ENCODE data around the gene CHMP2B.

CHMP2B gene, protein sequence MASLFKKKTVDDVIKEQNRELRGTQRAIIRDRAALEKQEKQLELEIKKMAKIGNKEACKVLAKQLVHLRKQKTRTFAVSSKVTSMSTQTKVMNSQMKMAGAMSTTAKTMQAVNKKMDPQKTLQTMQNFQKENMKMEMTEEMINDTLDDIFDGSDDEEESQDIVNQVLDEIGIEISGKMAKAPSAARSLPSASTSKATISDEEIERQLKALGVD

DNA sequence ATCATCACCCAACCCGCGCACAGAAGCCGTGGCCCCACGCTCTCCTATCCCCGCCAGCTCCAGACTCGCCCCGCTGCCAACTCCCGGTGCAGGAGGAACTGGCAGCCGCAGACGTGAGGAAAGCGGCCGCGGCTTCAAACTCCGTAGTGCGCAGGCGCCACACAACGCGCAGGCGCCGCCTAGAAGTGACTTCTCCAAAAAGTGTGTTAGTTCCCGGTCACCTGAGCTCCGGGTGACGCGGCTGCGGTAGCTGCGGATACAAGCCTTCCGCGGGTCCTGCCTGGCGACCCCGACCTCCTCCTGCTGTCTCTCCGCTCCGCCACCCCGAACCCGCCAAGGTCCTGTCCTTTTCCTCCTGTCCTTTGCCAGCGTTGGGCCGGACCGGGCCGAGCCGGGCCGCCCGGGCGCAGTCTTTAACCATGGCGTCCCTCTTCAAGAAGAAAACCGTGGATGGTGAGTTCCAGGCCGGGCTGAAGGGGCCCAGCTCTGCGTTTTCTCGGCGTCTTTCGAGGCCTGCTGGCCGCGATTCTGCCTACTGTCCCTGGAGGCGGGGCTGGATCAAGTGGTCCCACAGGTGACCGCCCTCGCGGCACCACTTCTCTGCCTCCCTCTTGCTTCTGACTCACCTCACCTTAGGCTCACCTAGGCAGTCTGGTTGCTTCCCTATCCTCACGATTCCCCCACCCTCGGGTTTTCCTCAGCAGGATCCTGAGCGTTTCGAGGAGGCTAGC lies at the start of gene CHMP2B:
TSS of gene CHMP2B (plus strand) at position 206 of the 731 bp plus-strand sequence. CDS start at position 420, 214 bp downstream.
- peak; percentile 93 for DNase-seq

DNA sequence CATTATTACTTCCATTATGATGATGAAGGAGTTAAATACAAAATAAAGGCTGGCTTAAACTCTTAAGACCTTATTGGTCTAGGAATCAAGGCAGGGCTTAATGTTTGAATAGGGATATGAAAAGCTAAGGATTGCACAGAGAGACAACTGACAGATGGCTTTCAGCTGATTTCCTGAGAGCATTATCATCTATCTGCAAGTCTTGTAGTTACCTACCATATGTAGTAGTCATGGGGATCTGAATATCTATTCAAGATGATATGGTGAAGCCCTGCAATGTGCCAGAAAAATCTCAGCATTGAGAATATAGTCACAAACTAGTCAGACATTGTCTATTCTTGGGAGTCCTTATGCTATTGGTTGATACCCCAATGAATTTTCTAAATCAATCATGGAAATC lies 47.5 kb upstream of the CHMP2B start:
- no peak for DNase-seq

DNA sequence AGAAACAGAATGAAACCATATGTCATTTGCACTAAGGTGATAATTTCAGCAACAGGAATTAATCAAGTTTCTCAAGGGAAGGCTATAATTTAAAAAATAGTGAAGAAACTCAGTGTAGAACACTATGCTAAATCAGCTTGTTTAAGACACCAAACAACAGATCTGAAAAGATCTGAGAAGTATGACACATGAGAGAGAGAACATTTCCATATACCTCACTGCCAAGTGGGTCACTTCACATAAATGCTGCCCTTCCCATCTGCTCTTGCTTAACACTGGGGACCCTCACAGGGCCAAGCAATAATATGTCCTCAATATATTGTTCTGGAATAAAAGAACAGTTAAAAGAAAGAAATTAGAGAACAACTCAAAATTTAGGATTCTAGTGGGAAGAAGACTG lies 45.6 kb upstream of the CHMP2B start:
- DNase-seq: no peak

DNA sequence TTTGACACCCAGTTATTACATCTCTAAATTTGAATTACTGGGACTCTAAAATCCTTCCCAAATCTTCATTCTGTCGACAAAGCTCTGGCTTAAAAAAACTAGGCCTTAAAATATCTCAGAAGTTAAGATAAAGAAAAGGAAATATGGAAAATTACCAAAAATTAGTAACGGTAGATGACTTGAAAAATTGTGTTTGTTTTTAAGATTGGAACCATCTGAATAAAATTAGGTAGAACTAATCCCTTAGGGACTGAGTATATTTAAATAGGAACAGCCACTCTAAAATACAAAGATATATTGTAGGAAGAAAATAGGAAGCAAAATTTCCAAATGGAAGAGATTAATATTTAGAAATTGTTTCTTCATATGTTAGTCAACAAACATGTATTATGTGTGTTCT lies 45.1 kb upstream of the CHMP2B start:
- no peak for DNase-seq

DNA sequence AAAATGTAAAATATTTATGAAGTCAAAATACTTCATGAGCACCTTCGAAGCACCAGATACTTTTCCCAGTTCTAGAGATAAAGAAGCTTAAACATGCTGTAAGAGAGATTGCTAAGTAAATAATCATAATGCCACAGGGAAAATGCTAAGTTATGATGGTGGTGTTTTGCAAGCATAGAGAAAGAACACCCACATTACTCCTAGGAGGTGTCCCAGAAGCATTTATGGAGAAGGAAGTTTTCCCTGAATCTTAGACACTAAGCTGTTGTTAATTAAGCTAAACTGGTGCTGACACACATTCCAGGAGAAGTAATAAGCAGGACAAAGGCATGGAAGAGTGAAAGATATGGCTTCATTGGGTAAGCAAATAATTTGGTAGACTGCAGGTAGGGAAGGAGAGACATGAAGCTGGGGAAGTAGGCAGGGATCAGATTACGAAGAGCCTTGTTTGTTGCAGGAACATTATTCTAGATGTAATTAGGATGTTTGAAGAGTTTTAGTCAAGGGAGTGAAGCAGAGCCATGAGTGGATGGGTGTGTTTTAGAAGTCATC lies 40.4 kb upstream of the CHMP2B start:
- no peak for DNase-seq

DNA sequence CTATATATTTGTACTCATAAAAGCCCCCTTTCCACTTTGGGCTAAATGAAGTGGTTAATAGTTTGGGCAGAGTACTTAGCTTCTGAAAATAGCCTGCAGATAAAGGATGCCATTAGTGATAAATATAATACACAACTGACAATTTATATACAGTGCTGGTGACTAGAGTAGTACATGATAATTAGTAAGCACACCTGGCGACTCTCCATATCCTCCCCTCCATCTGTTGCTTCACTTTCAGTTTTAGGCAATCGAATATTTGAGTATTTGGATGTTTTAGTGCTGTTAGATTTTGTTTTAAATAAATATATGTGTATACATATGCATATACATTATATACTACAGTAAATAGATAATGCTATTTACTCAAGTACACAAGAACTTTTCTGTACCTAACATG lies 35.9 kb upstream of the CHMP2B start:
- no peak for DNase-seq

DNA sequence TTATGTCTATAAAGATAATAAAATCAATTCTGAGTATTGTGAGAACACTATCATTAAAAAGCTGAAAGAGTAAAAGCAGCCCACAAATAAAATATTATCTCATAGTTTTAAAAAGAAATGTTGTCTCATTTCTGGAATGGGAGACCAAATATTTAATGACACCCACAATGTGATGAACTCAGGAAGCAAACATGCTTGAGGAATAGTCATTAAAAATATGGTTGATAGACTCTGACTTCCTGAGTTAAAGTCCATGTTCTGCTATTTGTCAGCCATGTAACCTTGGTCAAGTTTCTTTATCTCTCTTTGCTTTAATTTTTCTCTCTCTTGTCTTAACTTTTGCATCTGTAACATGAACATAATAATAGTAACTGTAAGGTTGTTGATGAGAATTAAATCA lies 35.5 kb upstream of the CHMP2B start:
- no peak for DNase-seq

DNA sequence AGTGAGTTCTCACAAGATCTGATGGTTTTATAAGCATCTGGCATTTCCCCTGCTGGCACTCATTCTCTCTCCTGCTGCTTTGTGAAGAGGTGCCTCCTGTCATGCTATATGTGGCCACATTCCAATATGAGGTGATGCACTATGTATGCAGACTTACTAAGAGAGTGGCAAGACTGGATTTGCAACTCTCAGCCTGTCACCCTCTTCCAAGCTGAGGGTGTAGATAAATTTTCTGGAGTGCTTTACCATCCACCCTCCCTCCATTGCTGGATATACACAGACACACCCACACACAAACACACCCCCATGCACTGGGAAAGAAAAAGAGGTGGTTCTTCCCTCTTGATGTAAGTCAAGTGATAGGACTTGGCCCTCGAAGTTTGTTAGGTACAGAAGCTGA lies 30.2 kb upstream of the CHMP2B start:
- no peak for DNase-seq

DNA sequence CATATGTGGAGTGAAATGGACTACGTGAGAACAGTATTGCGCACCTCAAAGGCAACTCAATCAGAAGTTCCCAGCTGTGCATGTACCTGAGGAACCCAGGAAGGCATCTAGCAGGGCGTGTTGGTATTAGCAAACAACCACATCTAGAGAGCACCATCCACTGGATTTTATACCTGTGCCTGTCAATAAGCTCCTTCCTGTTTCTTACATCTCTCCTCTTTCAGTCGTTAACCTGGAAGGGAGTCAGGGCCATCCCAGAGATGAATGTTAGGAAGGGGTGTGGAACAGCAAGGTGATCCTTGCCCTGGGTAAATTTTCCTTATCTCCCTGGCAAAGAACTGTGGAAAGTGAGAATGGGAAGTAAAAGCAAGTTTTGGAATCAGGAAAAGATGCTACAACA lies 29.6 kb upstream of the CHMP2B start:
- no peak for DNase-seq

DNA sequence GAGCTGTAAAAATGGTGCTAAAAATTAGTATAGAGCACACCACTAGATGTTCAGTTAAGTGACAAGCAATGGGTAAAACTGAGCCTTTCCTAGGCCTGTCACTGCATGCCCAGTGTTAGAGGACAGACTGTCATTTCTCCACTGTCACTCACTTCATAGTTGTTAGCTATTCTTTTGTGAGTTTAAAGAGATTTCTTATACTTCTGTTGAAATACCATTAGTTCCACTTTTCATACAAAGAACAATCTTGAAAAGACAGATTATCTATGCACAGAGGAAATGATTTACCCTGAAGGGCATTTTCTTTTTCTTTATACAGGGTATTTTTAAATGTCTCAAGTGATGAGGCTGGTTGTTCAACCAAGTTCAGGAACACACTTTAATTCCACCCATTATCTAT lies 28.3 kb upstream of the CHMP2B start:
- DNase-seq: no peak

DNA sequence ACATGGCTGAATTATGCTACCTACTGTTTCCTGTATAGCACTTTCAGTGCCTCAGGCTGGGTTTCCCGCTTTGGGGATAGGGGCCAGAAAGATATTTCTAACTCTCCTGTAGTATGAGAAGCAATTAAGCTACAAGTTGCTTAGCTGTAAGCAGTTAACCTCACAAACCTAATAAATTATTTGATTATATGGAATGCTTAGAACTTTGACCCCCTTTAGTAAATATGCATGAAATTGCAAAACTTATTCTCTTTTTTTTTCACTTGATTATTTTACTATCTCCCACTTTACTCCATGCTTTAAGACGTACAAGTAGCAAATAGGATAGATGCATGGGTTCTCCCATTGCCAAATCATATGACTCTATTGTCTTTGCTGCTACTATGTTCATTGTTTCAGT lies 27.5 kb upstream of the CHMP2B start:
- DNase-seq: no peak

DNA sequence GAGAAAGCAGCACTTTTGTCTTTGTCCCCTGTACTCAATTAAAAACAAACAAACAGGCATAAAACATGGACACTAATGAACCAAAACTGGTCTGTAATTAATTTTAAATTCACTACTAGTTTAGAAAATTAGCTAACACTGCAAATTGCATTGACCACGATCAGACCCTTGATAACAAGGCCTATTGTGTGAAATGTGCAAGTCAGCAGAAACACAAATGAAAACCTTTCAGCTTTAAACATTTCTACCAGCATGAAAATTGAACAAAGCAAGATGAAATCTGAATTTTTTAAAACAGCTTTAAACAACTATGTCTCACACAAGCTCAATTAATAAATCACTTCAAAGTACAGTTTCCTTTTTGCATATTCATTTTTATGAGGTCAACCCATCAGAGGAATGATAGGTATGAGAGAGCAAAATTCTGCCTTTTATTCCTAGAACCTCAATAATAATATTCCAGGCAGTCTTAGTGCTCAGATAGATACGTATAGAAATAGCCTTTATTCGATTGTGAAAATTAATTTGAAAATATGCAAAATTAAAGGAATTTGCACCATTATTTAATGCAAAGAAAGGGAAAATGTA lies 27.0 kb upstream of the CHMP2B start:
- no peak for DNase-seq

DNA sequence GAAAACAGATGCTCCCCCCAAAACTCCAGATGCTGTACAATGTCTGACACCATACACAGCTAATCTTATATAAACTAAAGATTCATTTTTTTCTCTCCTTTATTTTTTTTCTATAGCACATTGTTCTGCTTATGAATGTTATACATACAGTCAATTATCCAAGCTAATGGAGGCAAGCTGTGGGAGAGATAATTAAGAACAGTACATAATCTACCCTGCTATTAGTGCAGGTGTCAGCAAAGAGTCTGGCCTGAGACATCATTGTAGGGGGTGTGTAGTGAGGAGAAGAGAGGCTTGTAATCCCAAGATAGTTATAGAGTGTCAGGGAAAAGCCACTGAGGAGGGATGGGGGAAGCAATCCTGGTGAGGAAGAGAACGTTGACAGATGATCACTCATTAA lies 25.4 kb upstream of the CHMP2B start:
- DNase-seq: no peak

DNA sequence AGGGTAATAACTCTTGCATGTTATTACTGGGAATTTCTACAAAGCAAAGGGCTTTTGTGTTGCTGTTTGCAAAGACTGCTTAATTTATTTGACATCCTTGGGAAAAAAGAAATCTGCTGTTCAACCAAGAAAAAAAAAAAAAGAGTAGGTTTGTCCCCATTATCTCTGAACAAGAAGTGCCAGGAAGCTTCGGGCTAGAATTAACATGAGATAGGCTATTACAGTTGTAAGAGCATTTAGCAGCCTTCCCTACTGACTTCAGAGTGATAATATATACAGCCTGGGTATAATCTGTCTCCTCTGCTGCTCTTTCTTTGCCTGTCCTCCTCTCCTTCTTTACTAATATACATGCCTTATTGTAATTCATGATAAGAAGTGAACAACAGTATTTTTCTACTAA lies 23.3 kb upstream of the CHMP2B start:
- DNase-seq: no peak

DNA sequence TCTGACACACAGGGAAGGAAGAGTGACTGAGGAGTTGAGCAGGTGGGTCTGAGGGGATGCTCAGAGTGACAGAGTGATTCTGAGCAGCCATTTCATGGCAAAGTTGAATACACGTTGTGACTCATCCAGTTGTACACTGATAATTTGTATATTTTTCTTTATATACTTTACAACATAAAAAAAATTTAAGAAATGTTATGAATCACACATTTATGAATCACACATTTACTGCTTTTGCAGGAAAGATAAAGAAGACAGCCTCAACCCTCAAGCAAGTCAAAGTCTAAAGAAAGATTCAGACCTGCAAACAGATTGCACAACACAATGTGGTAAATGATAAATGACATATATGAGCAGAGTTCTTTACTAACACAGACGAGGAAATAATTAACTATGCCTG lies 21.0 kb upstream of the CHMP2B start:
- DNase-seq: no peak

DNA sequence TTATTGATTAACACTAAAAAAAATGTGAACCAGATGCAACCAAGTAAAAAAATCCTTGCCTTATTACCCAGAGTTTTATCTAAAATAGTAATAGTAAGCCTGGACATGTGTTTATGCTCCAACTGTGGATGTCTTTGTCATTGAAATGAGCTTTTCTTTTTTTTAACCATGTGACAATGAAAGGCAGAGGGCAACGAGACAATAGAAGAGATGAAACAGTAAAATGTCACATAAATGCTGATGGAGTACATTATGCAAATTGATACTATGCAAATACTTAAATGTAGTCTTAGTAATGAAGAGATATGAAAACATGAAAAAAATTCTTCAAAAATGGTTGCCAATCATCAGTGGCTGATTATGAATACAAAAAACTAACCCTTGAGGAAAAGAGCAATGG lies 20.5 kb upstream of the CHMP2B start:
- DNase-seq: no peak

DNA sequence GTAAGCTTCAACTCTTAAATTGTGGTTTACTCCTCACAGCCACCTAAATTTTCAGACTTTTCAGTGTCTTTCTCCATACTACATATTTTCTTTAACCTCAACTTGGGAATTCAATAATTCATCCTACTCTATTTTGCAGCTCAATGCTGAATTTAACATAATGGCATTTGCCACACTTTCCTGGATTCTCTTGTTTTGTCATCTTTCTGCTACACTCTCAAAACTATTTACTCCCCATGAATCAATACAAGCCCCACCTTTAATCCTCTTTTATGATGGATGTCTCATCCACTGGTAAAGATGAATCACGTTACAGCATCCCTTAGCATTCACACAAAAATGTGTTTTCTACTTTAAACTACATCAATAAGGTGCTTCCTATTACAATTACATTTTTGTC lies 19.6 kb upstream of the CHMP2B start:
- no peak for DNase-seq

DNA sequence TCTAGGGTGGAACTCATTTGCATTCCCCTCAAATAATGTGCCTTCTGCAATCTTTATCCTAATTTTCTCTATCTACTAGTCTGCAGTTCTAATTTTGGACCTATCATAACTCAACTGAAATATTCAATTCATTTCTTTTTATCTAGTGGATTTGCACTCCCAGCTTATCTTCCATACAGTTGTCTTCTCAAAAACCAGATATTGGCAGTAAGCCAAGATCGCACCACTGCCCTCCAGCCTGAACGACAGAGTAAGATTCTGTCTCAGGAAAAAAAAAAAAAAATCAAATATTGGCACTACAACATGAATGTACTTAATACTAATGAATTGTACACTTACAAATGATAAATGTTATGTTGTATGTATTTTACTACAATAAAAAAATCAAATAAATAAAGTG lies 18.0 kb upstream of the CHMP2B start:
- no peak for DNase-seq

DNA sequence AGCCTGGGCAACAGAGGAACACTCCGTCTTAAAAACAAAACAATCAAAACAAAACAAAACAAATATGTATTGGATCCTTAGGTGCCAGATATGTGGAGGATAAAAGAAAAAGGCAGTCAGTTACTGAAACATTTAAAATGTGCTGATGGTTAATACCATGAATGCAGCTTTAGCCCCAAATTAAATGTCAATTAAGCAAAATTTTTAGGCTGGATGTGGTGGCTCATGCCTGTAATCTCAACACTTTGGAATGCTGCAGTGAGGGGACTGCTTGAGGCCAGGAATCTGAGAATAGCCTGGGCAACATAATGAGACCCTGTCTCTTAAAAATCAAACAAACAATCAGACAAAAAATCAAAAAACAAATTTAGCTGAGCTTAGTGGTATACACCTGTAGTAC lies 8.5 kb upstream of the CHMP2B start:
- no peak for DNase-seq

DNA sequence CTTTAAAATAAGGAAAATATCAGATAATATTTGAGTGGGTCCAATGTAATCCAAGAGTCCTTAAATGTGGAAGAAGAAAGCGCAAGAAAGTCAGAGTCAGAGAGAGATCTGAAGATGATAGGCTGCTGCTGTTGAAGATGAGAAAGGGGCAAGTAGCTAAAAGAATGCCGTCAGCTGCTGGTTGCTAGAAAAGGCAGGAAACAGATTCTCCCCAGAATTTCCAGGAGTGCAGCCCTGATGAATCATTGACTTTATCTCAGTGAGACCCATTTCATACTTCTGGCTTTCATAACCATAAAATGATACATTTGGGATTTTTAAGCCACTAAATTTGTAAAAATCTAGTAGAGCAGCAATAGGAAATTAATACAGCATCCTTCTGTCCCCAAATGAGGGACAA lies 7.5 kb upstream of the CHMP2B start:
- DNase-seq: no peak

DNA sequence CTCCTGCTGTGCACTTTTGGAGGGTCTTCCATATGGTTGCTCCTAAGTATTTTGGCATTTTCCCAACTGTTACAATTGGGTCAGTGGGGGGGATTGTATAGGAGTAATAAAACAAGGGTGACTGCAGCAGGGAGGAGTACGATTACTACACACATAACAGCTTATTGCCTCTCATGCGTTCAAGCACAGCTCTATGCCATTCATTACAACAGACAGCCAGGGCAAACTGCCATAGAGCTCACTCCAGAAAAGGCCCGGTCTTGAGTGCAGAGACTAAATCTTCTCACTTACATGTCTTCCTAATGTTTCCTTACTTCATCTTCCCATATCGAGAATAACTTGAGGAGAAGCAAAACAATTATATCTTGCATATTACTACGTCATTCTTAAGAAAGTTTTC lies 1.4 kb upstream of the CHMP2B start:
- DNase-seq: no peak

DNA sequence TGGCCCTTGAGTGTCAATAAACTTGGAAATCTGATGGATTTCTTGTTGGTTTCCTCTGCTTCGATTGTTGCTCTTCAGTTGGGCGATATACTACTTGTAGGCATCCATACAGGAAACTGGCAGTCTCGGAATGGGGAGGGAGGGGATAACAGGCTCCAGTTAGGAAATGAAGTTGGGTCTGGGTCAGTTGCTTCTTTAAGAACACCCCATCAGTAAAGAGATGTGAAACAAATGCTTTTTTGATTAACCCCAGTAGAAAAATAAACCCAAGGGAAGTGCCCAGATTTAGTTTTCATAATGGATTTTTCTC lies 681 bp downstream of the CHMP2B start:
- DNase-seq: no peak

DNA sequence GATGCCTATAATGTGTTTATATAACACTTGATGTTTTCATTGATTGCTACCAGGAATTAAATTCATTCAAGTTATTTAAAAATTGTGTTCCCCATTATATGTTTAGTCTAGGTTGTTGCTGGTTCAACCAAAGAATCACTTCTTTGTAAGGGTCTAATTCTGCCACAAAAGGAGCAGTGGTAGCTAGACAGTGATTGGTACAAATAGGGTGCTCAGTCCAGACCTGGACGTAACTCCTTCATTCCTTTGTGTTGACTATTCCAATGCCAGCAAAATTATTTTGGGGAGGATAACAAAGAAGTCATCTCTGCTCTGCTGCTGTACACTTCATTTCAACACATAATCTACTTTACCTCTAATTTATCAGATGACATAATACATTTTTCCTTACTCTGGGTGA lies 1.2 kb downstream of the CHMP2B start:
- DNase-seq: no peak

DNA sequence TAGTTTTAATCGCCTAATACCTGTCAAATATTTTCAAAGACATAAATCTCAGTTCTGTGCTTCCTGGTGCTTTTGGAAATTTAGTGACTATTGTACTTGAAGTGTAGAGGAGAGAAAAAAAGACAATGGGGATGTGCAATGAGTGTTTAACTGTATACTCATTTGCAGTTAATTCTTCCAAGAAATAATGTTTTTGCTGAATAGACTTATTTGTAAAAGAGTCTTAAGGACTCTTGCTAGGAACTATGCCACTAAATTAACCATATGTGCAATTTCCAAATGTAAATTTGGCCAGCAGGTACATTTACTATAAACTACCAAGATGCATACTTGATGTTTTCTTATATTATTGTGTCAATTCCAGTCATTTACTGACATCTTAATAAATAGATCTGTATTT lies 2.0 kb downstream of the CHMP2B start:
- DNase-seq: no peak

DNA sequence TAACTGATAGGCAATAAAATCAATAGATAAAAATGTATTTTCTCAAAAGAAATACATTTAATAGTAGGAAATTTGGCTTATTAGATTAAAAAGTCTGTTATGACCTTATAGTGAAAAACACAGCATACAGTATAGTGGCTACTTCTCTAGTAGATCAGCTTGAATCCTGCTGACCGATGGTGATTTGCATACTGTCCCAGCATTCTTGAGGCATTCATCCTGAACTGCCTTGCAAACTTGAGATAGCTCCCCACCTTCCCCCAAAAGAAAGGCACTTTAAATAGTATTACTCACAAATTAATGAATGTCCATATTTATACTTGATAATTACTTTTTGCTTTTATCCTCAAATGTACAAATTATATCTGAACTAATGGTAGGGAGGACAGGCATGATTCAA lies 6.7 kb downstream of the CHMP2B start:
- DNase-seq: no peak

All from CD4-positive, alpha-beta T cell treated with Interleukin-21 for 1 hour (primary cell).